Mesendoderm (in vitro differentiated cells): Measurements from ENCODE around the gene AMN.
"Not testable (repeated sequence)": the region's sequence is repeated elsewhere in the genome, so short reads cannot be mapped to it uniquely, and the experiment has no call there.

Source experiments
- DNase-seq: peaks from one replicate; pipeline ENCODE4 v3.0.0; 2013
- H2AK5ac ChIP-seq: 2 replicates; pipeline ENCODE4 v1.6.1; 2013; ENCODE audit warnings: low read length, inconsistent platforms
- H2BK120ac ChIP-seq: 2 replicates; pipeline ENCODE4 v1.6.1; 2013; ENCODE audit warnings: low read depth, mild to moderate bottlenecking, low read length, moderate library complexity, mixed read lengths
- H2BK15ac ChIP-seq: replicated peaks from 2 replicates; pipeline ENCODE4 v1.6.1; 2013; ENCODE audit warnings: low read depth, mild to moderate bottlenecking, moderate library complexity
- H2BK5ac ChIP-seq: 2 replicates; pipeline ENCODE4 v1.6.1; 2013; ENCODE audit warnings: low read length, inconsistent platforms
- H3K18ac ChIP-seq: 2 replicates; pipeline ENCODE4 v1.6.1; 2013; ENCODE audit warnings: mild to moderate bottlenecking, low read length, mixed read lengths
- H3K23ac ChIP-seq: one replicate; pipeline ENCODE4 v1.6.1; 2013; ENCODE audit warnings: low read length
- H3K27ac ChIP-seq: 2 replicates; pipeline ENCODE4 v1.5.1; 2013; ENCODE audit warnings: low read depth, mild to moderate bottlenecking, inconsistent platforms, low read length, moderate library complexity
- H3K27me3 ChIP-seq: 2 replicates; pipeline ENCODE4 v1.6.1; 2013; ENCODE audit warnings: low read length, control low read depth, mild to moderate bottlenecking, inconsistent platforms; ENCODE audit not compliant: insufficient read depth, poor library complexity
- H3K36me3 ChIP-seq: 2 replicates; pipeline ENCODE4 v1.6.1; 2013; ENCODE audit warnings: low read length, inconsistent platforms; ENCODE audit not compliant: control insufficient read depth, insufficient read depth
- H3K4ac ChIP-seq: one replicate; pipeline ENCODE4 v1.6.1; 2013; ENCODE audit warnings: low read depth, mild to moderate bottlenecking, low read length, moderate library complexity
- H3K4me1 ChIP-seq: 2 replicates; pipeline ENCODE4 v1.6.1; 2013; ENCODE audit warnings: low read depth, low read length, inconsistent platforms; ENCODE audit not compliant: control insufficient read depth
- H3K4me2 ChIP-seq: 2 replicates; pipeline ENCODE4 v1.6.1; 2013; ENCODE audit warnings: low read length
- H3K4me3 ChIP-seq: 2 replicates; pipeline ENCODE4 v1.5.1; 2013; ENCODE audit warnings: mild to moderate bottlenecking, low read length
- H3K56ac ChIP-seq: one replicate; pipeline ENCODE4 v1.6.1; 2013; ENCODE audit warnings: low read length
- H3K79me1 ChIP-seq: 2 replicates; pipeline ENCODE4 v1.6.1; 2013; ENCODE audit warnings: low read length, inconsistent platforms
- H3K79me2 ChIP-seq: 2 replicates; pipeline ENCODE4 v1.6.1; 2013; ENCODE audit warnings: mild to moderate bottlenecking, low read length; ENCODE audit not compliant: control insufficient read depth, insufficient read depth
- H3K9ac ChIP-seq: 2 replicates; pipeline ENCODE4 v1.6.1; 2013; ENCODE audit warnings: low read length, inconsistent platforms
- H4K5ac ChIP-seq: one replicate; pipeline ENCODE4 v1.6.1; 2013; ENCODE audit warnings: low read length
- H4K8ac ChIP-seq: one replicate; pipeline ENCODE4 v1.6.1; 2013; ENCODE audit warnings: low read depth, mild to moderate bottlenecking, control low read depth, low read length, moderate library complexity
- WGBS: extraction: QIAGEN DNeasy Blood & Tissue Kit; methylation state at CpG from one replicate; pipeline ENCODE4 v1.1.7; 2013; ENCODE audit warnings: low lambda C conversion rate, missing lambda C conversion rate; ENCODE audit not compliant: insufficient coverage; ENCODE audit errors: extremely low coverage; 5-methylcytosine and 5-hydroxymethylcytosine counted together

Gene AMN

DNA sequence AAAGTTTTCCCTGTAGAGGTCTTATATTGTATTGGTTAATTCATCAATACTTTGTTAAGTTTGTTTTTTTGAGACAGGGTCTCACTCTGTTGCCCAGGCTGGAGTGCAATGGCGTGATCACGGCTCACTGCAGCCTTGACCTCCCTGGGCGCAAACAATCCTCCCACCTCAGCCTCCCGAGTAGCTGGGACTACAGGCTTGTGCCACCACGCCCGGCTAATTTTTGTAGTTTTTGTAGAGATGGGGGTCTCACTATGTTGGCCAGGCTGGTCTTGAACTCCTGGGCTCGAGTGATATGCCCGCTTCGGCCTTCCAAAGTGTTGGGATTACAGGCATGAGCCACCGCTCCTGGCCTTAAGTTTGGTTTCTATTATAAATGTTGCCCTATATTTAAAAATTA, 4.4 kb downstream of the AMN start:
- H4K8ac ChIP-seq, H3K79me2 ChIP-seq, DNase-seq, H3K4me3 ChIP-seq, H4K5ac ChIP-seq, H2BK5ac ChIP-seq, H3K4me1 ChIP-seq, H3K18ac ChIP-seq, H3K27ac ChIP-seq, H3K4ac ChIP-seq, H2BK120ac ChIP-seq, H2AK5ac ChIP-seq, H3K36me3 ChIP-seq, H3K23ac ChIP-seq, H3K79me1 ChIP-seq, H3K56ac ChIP-seq, H2BK15ac ChIP-seq, H3K4me2 ChIP-seq, H3K9ac ChIP-seq: not testable (repeated sequence)
- no CpG with 5 or more reads among the region's 10 CpGs for WGBS
- peaks cover 11% of the 10 kb centered on the region for H3K27me3 ChIP-seq

DNA sequence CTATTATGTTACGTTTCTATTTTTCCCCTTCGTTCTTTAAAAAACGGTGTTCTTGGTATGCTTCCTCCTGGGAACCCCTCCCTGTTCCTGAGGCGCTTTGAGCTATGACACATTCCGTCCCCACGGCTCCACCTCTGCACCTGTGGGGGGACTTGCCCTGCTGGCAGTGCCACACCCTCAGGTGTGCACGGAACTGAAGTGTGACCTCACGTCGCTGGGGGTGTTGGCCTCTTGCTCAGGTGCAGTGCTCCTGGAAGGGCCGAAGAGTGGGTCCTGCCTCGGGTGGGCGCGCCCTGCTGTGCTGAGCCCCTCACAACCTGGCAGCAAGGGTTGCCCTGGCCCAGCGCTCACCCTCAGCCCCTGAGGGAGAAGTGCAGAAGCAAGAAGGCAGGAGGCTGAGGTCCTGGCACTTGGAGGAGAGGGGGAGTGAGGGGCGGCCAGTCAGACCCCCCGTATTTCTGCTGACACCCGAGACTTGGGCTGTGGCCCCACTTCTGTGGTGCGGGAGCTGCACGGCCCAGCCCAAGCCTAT, 4.9 kb downstream of the AMN start:
- no peak for DNase-seq
- no peak overlapping the region for H2AK5ac ChIP-seq

DNA sequence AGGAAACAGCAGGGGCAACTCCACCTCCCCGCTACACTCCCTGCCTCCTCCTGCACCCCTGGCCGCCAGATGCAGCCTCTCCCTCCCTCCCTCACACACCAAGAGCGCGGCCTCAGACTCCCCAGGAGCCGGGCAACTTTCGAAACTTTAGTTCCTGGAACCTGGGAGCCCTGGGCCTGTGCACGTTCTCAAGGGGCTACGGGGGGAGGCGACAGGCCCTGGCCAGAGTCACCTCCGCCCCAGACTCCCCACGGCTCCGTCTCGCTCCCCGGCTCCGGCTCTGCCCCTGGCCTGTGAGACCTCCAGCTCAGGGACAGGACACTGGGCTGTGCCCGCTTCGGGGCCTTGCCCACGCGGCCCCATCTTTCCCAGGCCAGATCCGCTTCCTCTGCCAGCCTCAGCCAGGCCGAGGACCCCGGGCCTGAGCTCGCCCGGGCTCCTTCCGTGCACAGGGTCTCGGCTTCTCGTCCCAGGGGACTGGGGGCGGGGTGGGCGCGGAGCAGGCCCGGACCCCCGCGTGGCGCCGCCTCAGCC, 5.5 kb downstream of the AMN start:
- Histone ChIP-seq H3K4ac (no peak overlapping the region), H3K56ac (peak overlapping the region; percentile 87), H3K4me3 (peak overlapping the region; percentile 72), H2BK120ac (no peak overlapping the region), H3K23ac (peak overlapping the region; percentile 45), H3K9ac (peak overlapping the region; percentile 81), H3K79me1 (no peaks in the 10 kb centered on the region), H2AK5ac (no peak overlapping the region), H2BK15ac (no peak overlapping the region), H3K36me3 (no peaks in the 10 kb centered on the region), H2BK5ac (no peak overlapping the region), H4K5ac (no peak overlapping the region), H4K8ac (no peak overlapping the region), H3K27me3 (peaks cover 11% of the 10 kb centered on the region), H3K4me2 (peak overlapping the region; percentile 99), H3K4me1 (peaks cover 2% of the 10 kb centered on the region), H3K18ac (peak overlapping the region; percentile 4), H3K27ac (no peak overlapping the region), H3K79me2 (no peaks in the 10 kb centered on the region)
- no CpG with 5 or more reads among the region's 35 CpGs for WGBS
- peak; percentile 61 for DNase-seq

More for the DNA sequence above, 4.9 kb downstream of the AMN start:
- Histone ChIP-seq H3K18ac (no peak overlapping the region), H2BK15ac (no peak overlapping the region), H3K23ac (no peak overlapping the region), H3K9ac (peak overlapping the region; percentile 11), H3K27ac (no peak overlapping the region), H2BK120ac (no peak overlapping the region), H2BK5ac (no peak overlapping the region), H4K5ac (no peak overlapping the region), H3K79me2 (no peaks in the 10 kb centered on the region), H3K4me2 (peak overlapping the region; percentile 99), H3K4me3 (no peak overlapping the region), H3K56ac (peak overlapping the region; percentile 56), H3K36me3 (no peaks in the 10 kb centered on the region), H4K8ac (no peak overlapping the region), H3K27me3 (peaks cover 11% of the 10 kb centered on the region), H3K4ac (no peak overlapping the region), H3K4me1 (peaks cover 2% of the 10 kb centered on the region), H3K79me1 (no peaks in the 10 kb centered on the region)
- no CpG with 5 or more reads among the region's 19 CpGs for WGBS

DNA sequence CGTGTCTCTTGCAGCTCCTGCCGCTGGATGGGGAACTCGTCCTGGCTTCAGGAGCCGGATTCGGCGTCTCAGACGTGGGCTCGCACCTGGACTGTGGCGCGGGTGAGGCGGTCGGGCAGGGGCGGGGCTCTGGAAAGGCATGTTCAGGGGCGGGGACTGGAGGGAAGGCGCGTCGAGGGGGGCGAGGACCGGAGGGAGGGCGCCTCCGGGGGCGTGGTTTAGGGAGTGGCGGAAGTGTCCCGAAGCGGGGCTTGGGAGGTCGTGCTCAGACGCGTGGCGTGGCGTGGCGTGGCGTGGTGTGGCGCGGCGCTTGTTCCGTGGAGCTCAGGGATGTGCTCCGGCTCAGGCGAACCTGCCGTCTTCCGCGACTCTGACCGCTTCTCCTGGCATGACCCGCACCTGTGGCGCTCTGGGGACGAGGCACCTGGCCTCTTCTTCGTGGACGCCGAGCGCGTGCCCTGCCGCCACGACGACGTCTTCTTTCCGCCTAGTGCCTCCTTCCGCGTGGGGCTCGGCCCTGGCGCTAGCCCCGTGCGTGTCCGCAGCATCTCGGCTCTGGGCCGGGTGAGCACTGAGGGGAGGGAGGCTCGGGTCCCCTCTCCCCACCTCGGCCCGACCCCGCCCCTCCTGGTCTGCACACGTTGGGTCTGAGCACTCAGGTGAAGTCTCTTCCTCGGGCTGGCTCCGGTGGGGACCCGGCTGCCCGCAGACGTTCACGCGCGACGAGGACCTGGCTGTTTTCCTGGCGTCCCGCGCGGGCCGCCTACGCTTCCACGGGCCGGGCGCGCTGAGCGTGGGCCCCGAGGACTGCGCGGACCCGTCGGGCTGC, 6.2 kb downstream of the AMN start:
- Histone ChIP-seq H2BK120ac (no peak overlapping the region), H3K9ac (peak overlapping the region; percentile 81), H3K79me1 (no peaks in the 10 kb centered on the region), H3K4me1 (peaks cover 2% of the 10 kb centered on the region), H3K79me2 (no peaks in the 10 kb centered on the region), H3K4me2 (peak overlapping the region; percentile 99), H2AK5ac (no peak overlapping the region), H3K4me3 (peak overlapping the region; percentile 72), H3K36me3 (peaks cover 2% of the 10 kb centered on the region), H3K27me3 (peaks cover 11% of the 10 kb centered on the region), H4K8ac (no peak overlapping the region), H2BK5ac (no peak overlapping the region), H4K5ac (no peak overlapping the region), H3K23ac (no peak overlapping the region), H3K4ac (no peak overlapping the region), H3K56ac (peak overlapping the region; percentile 87), H2BK15ac (no peak overlapping the region), H3K18ac (no peak overlapping the region), H3K27ac (no peak overlapping the region)
- no CpG with 5 or more reads among the region's 94 CpGs for WGBS
- DNase-seq, result peak; percentile 83

DNA sequence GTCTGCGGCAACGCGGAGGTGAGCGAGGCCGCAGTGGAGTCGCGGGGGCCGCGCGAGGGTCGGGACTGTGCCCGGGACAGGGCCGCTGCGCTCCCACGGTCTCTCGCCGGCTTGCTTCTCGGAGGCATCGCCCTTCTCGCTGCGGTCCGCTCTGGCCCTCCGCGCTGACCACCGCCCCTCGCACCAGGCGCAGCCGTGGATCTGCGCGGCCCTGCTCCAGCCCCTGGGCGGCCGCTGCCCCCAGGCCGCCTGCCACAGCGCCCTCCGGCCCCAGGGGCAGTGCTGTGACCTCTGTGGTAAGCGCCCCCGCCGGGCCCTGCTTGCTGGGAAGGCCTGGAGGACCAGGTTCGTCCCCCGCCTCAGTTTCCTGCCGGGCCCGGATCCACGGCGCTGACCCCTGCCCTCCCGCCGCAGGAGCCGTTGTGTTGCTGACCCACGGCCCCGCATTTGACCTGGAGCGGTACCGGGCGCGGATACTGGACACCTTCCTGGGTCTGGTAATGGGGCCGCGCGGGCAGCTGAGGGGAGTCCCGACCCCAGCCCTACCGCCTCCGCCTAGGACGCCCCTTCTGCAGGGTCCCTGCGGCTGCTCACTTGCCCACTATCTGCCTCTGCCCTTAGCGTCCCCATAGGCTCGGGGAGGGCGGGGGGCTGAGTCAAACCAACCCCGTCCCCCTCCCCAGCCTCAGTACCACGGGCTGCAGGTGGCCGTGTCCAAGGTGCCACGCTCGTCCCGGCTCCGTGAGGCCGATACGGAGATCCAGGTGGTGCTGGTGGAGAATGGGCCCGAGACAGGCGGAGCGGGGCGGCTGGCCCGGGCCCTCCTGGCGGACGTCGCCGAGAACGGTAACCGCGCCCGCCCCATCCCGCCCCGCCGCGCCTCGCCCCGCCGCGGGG, 7.0 kb downstream of the AMN start:
- H3K4me2 ChIP-seq, result peak overlapping the region; percentile 99

More for the DNA sequence above, 7.0 kb downstream of the AMN start:
- no peak overlapping the region for H2AK5ac ChIP-seq
- no peaks in the 10 kb centered on the region for H3K79me1 ChIP-seq
- H2BK120ac ChIP-seq, result no peak overlapping the region
- H3K36me3 ChIP-seq, result peaks cover 2% of the 10 kb centered on the region
- no peak overlapping the region for H3K4me3 ChIP-seq
- H3K4me1 ChIP-seq, result peaks cover 2% of the 10 kb centered on the region
- no peaks in the 10 kb centered on the region for H3K79me2 ChIP-seq
- H2BK5ac ChIP-seq, result no peak overlapping the region
- no peak overlapping the region for H3K4ac ChIP-seq
- no peak overlapping the region for H2BK15ac ChIP-seq
- peak overlapping the region; percentile 3 for H3K9ac ChIP-seq
- no peak for DNase-seq
- peak overlapping the region; percentile 67 for H3K56ac ChIP-seq
- no CpG with 5 or more reads among the region's 94 CpGs for WGBS
- no peak overlapping the region for H4K8ac ChIP-seq
- no peak overlapping the region for H3K23ac ChIP-seq
- H4K5ac ChIP-seq, result no peak overlapping the region
- H3K27me3 ChIP-seq, result peaks cover 11% of the 10 kb centered on the region
- no peak overlapping the region for H3K27ac ChIP-seq
- H3K18ac ChIP-seq, result no peak overlapping the region
